ENCODE data around the gene ACSM6.

GRCh38 chr10:95168694-95169093, 25.3 kb upstream of the ACSM6 start:
- TF ChIP-seq CTCF (conservative IDR thresholded peaks at IDR 0.05 in 1 of 2, IDR thresholded peaks at IDR 0.05 in 1 of 2; ENCODE audit: low read depth in 1 of 2, low read length in 2 of 2), result no peak
- TF ChIP-seq EZH2 (IDR thresholded peaks at IDR 0.05; ENCODE audit: low read length, missing control alignments), result no peak
